Tibial nerve (tissue), 4 donors: ENCODE results near the gene YPEL2. TPM values are rescaled to one million over a fixed set of nuclear protein-coding genes. Genes with fewer than 3 reads are reported as not detected.
A peak's percentile ranks its signal among the peaks of the same experiment; 100 is the strongest.

Experiments used
- DNase-seq, 2 donors: peaks; one replicate each; pipeline ENCODE4 v3.0.0-alpha.2; 2019; ENCODE audit warnings: low spot score in 2 of 2
- H3K27ac ChIP-seq, 4 donors: fragments of 200-600 bp; sonication (generic) in 3 of 4; one replicate each; pipeline ENCODE4 v1.5.1; 2017 to 2019; ENCODE audit warnings: mild to moderate bottlenecking in 1 of 4
- H3K27me3 ChIP-seq, 2 donors: fragments of 200-600 bp; sonication (generic) in 1 of 2; one replicate each; pipeline versions ENCODE4 v1.5.1 to v1.6.0; 2017 to 2019
- H3K36me3 ChIP-seq, 3 donors: fragments of 200-600 bp; sonication (generic); one replicate each; pipeline ENCODE4 v1.5.1; 2018 to 2019
- H3K4me1 ChIP-seq, 4 donors: fragments of 200-600 bp; sonication (generic) in 3 of 4; one replicate each; pipeline ENCODE4 v1.5.1; 2017 to 2019
- H3K4me3 ChIP-seq, 4 donors: fragments of 200-600 bp; sonication (generic) in 3 of 4; one replicate each; pipeline ENCODE4 v1.5.1; 2017 to 2019; ENCODE audit warnings: mild to moderate bottlenecking in 1 of 4, moderate library complexity in 1 of 4
- H3K9me3 ChIP-seq, 4 donors: fragments of 200-600 bp; sonication (generic) in 3 of 4; one replicate each; pipeline ENCODE4 v1.5.1; 2017 to 2019
- CTCF ChIP-seq, 5 experiments: fragments of 200-600 bp in 3 of 5; fragments of 450-650 bp in 2 of 5; sonication (generic) in 3 of 5; IDR thresholded peaks; one replicate each; pipeline ENCODE4 v1.5.1; 2016 to 2019; ENCODE audit warnings: antibody characterized with exemption in 5 of 5, mild to moderate bottlenecking in 3 of 5, moderate library complexity in 2 of 5
- EP300 ChIP-seq, 2 donors: sonication (generic); formaldehyde crosslinking; IDR thresholded peaks; one replicate each; pipeline ENCODE4 v1.6.1; 2017; ENCODE audit warnings: antibody characterized with exemption in 2 of 2, mild to moderate bottlenecking in 1 of 2
- POLR2A ChIP-seq, 2 donors: fragments of 450-650 bp; IDR thresholded peaks; one replicate each; pipeline ENCODE4 v1.6.1; 2017; ENCODE audit warnings: antibody characterized with exemption in 2 of 2, mild to moderate bottlenecking in 2 of 2, moderate library complexity in 2 of 2
- WGBS, 2 donors: methylation state at CpG; one replicate each; pipeline ENCODE4 v1.1.5; 2018; 5-methylcytosine and 5-hydroxymethylcytosine counted together
- total RNA-seq, 4 donors: library from RNA; depleted of rRNA; stranded (reverse); fragments of >200 nt; gene quantifications; one replicate each; pipeline ENCODE4 v1.1.0, GENCODE V29; 2016

Gene YPEL2
- total RNA-seq, 4 donors from 2014 or later: 33.6 to 59.9 (median 48.7) TPM

- Histone ChIP-seq H3K27me3 (no peaks in the 10 kb centered on the region), H3K4me3 (peak overlapping the region in 2 of 4 donors; percentile 5 to 86), H3K9me3 (no peaks in the 10 kb centered on the region), H3K27ac (peak overlapping the region; percentile 66 to 99 (median 91)), H3K4me1 (peaks cover 0 to 57% (median 33%) of the 10 kb centered on the region in 4 donors), H3K36me3 (no peaks in the 10 kb centered on the region)
- peak in 1 of 2 donors; percentile 37 for DNase-seq
- WGBS, 2 donors: 20 to 24% methylated on average over 17 of the region's 17 CpGs
- TF ChIP-seq EP300 (IDR thresholded peaks at IDR 0.05): peak in 1 of 2 donors; percentile 55
- no peak for TF ChIP-seq POLR2A (IDR thresholded peaks at IDR 0.05)
Observed at GRCh38 chr17:59330053-59330942, 1.2 kb upstream of the YPEL2 start.

GRCh38 chr17:59331929-59332748 lies 684 bp downstream of the YPEL2 start:
- H3K36me3 ChIP-seq: no peaks in the 10 kb centered on the region
- no peak for TF ChIP-seq POLR2A (IDR thresholded peaks at IDR 0.05)
- TF ChIP-seq EP300 (IDR thresholded peaks at IDR 0.05): peak in 1 of 2 donors; percentile 40
- peak in 1 of 5 experiments; percentile 10 for TF ChIP-seq CTCF (IDR thresholded peaks at IDR 0.05)
- H3K27ac ChIP-seq: peak overlapping the region; percentile 84 to 99 (median 94)
- no peaks in the 10 kb centered on the region for H3K27me3 ChIP-seq
- 0 to 1% methylated on average over 21 to 51 of the region's 90 CpGs for WGBS, 2 donors
- no peaks in the 10 kb centered on the region for H3K9me3 ChIP-seq
- DNase-seq: peak in 1 of 2 donors; percentile 41
- peaks cover 0 to 74% (median 40%) of the 10 kb centered on the region in 4 donors for H3K4me1 ChIP-seq
- H3K4me3 ChIP-seq: peak overlapping the region; percentile 86 to 97 (median 90)

GRCh38 chr17:59332749-59333377 lies 1.4 kb downstream of the YPEL2 start:
- peak overlapping the region; percentile 84 to 99 (median 94) for H3K27ac ChIP-seq
- no peaks in the 10 kb centered on the region for H3K36me3 ChIP-seq
- TF ChIP-seq POLR2A (IDR thresholded peaks at IDR 0.05) (peak in 1 of 2 donors; percentile 36), EP300 (IDR thresholded peaks at IDR 0.05) (peak in 1 of 2 donors; percentile 71), CTCF (IDR thresholded peaks at IDR 0.05) (no peak)
- peak overlapping the region; percentile 86 to 97 (median 90) for H3K4me3 ChIP-seq
- peak; percentile 37 to 62 for DNase-seq
- 12% methylated on average over 14 of the region's 14 CpGs for WGBS, 2 donors
- no peaks in the 10 kb centered on the region for H3K9me3 ChIP-seq
- H3K4me1 ChIP-seq: peaks cover 0 to 81% (median 40%) of the 10 kb centered on the region in 4 donors
- no peaks in the 10 kb centered on the region for H3K27me3 ChIP-seq

- Histone ChIP-seq H3K9me3 (no peaks in the 10 kb centered on the region), H3K27ac (peak overlapping the region in 2 of 4 donors; percentile 98 to 99), H3K4me3 (peak overlapping the region in 1 of 4 donors; percentile 86), H3K36me3 (no peaks in the 10 kb centered on the region), H3K27me3 (no peaks in the 10 kb centered on the region), H3K4me1 (peaks cover 0 to 83% (median 43%) of the 10 kb centered on the region in 4 donors)
- DNase-seq: no peak
- no peak for TF ChIP-seq EP300 (IDR thresholded peaks at IDR 0.05)
- no peak for TF ChIP-seq POLR2A (IDR thresholded peaks at IDR 0.05)
- no peak for TF ChIP-seq CTCF (IDR thresholded peaks at IDR 0.05)
- 79 to 81% methylated on average over 2 of the region's 2 CpGs for WGBS, 2 donors
Observed at GRCh38 chr17:59333836-59334235, 2.4 kb downstream of the YPEL2 start.

- H3K27ac ChIP-seq: peak overlapping the region in 2 of 4 donors; percentile 20 to 62
- H3K9me3 ChIP-seq: no peaks in the 10 kb centered on the region
- H3K27me3 ChIP-seq: no peaks in the 10 kb centered on the region
- H3K4me1 ChIP-seq: peaks cover 0 to 79% (median 32%) of the 10 kb centered on the region in 4 donors
- no peak for DNase-seq
- no peaks in the 10 kb centered on the region for H3K36me3 ChIP-seq
- no peak overlapping the region for H3K4me3 ChIP-seq
- WGBS, 2 donors: 87 to 92% methylated on average over 10 of the region's 10 CpGs
- TF ChIP-seq POLR2A (IDR thresholded peaks at IDR 0.05) (no peak), EP300 (IDR thresholded peaks at IDR 0.05) (no peak), CTCF (IDR thresholded peaks at IDR 0.05) (no peak)
Observed at GRCh38 chr17:59335685-59336084, 4.2 kb downstream of the YPEL2 start.
